ENCODE data around the gene C1orf141.
"Not testable (repeated sequence)": the region's sequence is repeated elsewhere in the genome, so short reads cannot be mapped to it uniquely, and the experiment has no call there.

The C1orf141 gene

GRCh38 chr1:67097305-67097704 lies 37.5 kb downstream of the C1orf141 start:
- Histone ChIP-seq H3K9me3 (ENCODE audit: control insufficient read depth, low read length) (no peaks in the 10 kb centered on the region), H3K27ac (ENCODE audit: insufficient read depth, low read depth, low read length, poor library complexity, severe bottlenecking) (peak overlapping the region; percentile 76), H3K27me3 (ENCODE audit: control insufficient read depth, insufficient read depth, low read length, poor library complexity, severe bottlenecking) (no peaks in the 10 kb centered on the region), H3K36me3 (ENCODE audit: control insufficient read depth, insufficient read depth, low read length) (no peaks in the 10 kb centered on the region), H3K4me3 (ENCODE audit: insufficient read depth, low read depth, low read length) (no peak overlapping the region), H3K4me1 (ENCODE audit: control insufficient read depth, insufficient read depth, low read length) (peaks cover 15% of the 10 kb centered on the region)

DNA sequence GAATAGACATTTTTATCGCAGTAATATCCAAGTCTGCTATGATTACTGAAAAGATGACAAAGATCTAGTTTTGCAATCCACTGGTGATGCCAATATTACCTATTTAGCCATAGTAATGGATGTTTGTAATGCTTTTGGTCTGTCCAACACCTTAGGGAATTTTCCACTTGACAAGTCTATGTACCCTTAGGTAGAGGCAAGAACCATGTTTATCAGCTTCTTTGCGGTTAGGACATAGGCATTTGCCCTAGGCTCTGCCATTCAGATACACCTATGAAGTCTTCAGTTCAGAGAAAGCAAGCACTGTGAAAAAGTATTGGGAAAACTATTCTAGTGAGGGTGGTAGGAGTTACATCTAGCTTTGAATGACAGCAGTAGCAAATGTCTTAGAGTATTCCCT lies 40.6 kb downstream of the C1orf141 start:
- Histone ChIP-seq H3K4me3 (ENCODE audit: insufficient read depth, low read depth, low read length) (no peak overlapping the region), H3K27ac (ENCODE audit: insufficient read depth, low read depth, low read length, poor library complexity, severe bottlenecking) (no peak overlapping the region), H3K4me1 (ENCODE audit: control insufficient read depth, insufficient read depth, low read length) (peaks cover 11% of the 10 kb centered on the region), H3K27me3 (ENCODE audit: control insufficient read depth, insufficient read depth, low read length, poor library complexity, severe bottlenecking) (no peaks in the 10 kb centered on the region), H3K36me3 (ENCODE audit: control insufficient read depth, insufficient read depth, low read length) (no peaks in the 10 kb centered on the region), H3K9me3 (ENCODE audit: control insufficient read depth, low read length) (no peaks in the 10 kb centered on the region)
- WGBS, 2 experiments: 95% methylated on average over 1 to 2 of the region's 2 CpGs

DNA sequence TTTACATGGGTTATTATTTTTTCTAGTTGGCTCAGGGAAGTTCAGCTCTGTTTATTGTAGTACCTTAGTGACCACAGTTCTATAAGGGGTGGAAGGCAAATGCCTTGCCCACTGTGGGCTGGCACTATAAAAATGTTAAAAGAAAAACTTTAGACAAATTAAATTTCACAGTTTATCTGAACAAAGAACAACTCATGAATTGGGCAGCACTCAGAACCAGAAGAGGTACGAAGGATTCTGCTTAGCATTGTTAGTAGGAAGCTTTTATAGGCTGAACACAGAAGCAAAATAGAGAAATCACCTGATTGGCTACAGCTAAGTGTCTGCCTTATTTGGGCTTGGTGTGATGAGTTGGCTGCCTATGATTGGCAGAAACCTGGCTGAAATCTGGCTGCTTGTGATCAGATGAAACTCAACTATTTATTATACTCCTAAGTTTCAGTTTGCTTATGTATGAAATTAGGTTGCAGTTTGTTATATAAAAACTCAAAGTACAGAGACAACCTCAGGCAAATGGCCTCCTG lies 45.0 kb downstream of the C1orf141 start:
- Histone ChIP-seq H3K27ac (ENCODE audit: insufficient read depth, low read depth, low read length, poor library complexity, severe bottlenecking) (no peak overlapping the region), H3K36me3 (ENCODE audit: control insufficient read depth, insufficient read depth, low read length) (no peaks in the 10 kb centered on the region), H3K4me1 (ENCODE audit: control insufficient read depth, insufficient read depth, low read length) (no peaks in the 10 kb centered on the region), H3K4me3 (ENCODE audit: insufficient read depth, low read depth, low read length) (no peak overlapping the region), H3K27me3 (ENCODE audit: control insufficient read depth, insufficient read depth, low read length, poor library complexity, severe bottlenecking) (no peaks in the 10 kb centered on the region), H3K9me3 (ENCODE audit: control insufficient read depth, low read length) (no peaks in the 10 kb centered on the region)
- 92 to 100% methylated on average over 1 of the region's 1 CpG for WGBS, 2 experiments

DNA sequence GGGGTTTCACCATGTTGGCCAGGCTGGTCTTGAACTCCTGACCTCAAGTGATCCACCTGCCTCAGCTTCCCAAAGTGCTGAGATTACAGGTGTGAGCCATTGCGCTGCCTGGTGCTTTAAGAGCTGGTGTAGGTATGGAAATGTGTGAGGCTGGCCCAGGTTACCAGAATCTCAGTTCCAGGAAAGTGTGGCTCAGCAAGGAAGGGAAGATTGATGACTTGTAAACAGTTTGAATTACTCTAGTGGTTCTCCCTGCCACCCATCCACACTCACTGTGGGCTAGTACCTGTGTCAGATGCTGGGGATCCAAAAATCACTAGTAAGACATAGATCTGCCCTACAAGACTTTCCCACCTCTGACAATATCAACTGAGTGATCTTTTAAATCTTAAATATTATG lies 46.3 kb downstream of the C1orf141 start:
- no peak overlapping the region for H3K4me3 ChIP-seq (ENCODE audit: insufficient read depth, low read depth, low read length)
- H3K9me3 ChIP-seq (ENCODE audit: control insufficient read depth, low read length): no peaks in the 10 kb centered on the region
- WGBS, 2 experiments: 91 to 92% methylated on average over 1 of the region's 1 CpG
- no peak overlapping the region for H3K27ac ChIP-seq (ENCODE audit: insufficient read depth, low read depth, low read length, poor library complexity, severe bottlenecking)
- no peaks in the 10 kb centered on the region for H3K4me1 ChIP-seq (ENCODE audit: control insufficient read depth, insufficient read depth, low read length)
- H3K27me3 ChIP-seq (ENCODE audit: control insufficient read depth, insufficient read depth, low read length, poor library complexity, severe bottlenecking): no peaks in the 10 kb centered on the region
- no peaks in the 10 kb centered on the region for H3K36me3 ChIP-seq (ENCODE audit: control insufficient read depth, insufficient read depth, low read length)

- Histone ChIP-seq H3K9me3 (ENCODE audit: control insufficient read depth, low read length) (no peaks in the 10 kb centered on the region), H3K36me3 (ENCODE audit: control insufficient read depth, insufficient read depth, low read length) (no peaks in the 10 kb centered on the region), H3K4me1 (ENCODE audit: control insufficient read depth, insufficient read depth, low read length) (no peaks in the 10 kb centered on the region), H3K27me3 (ENCODE audit: control insufficient read depth, insufficient read depth, low read length, poor library complexity, severe bottlenecking) (no peaks in the 10 kb centered on the region), H3K4me3 (ENCODE audit: insufficient read depth, low read depth, low read length) (no peak overlapping the region), H3K27ac (ENCODE audit: insufficient read depth, low read depth, low read length, poor library complexity, severe bottlenecking) (no peak overlapping the region)
- WGBS, 2 experiments: 49 to 50% methylated on average over 2 of the region's 2 CpGs
Measured at GRCh38 chr1:67085326-67085725, 49.4 kb downstream of the C1orf141 start.

DNA sequence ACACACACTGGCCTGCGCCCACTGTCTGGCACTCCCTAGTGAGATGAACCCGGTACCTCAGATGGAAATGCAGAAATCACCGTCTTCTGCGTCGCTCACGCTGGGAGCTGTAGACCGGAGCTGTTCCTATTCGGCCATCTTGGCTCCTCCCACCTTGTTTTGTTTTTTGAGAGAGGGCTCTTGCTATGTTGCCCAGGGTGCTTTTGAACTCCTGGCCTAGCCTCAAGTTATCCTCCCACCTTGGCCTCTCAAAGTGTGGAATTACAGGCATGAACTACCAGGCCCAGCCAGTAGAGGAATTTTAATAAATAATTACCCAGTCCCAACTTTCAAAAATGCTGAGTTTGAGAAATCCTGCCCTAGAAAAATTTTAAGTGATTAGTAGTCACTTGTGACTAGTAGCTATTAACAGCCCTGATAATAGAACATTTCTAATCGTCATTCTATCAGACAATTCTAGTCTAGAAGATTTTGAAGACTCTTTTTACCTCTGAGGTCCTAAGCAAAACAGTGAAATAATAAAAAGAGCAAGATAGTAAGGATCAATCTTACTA lies 49.9 kb downstream of the C1orf141 start:
- H3K27ac ChIP-seq (ENCODE audit: insufficient read depth, low read depth, low read length, poor library complexity, severe bottlenecking): no peak overlapping the region
- no peaks in the 10 kb centered on the region for H3K36me3 ChIP-seq (ENCODE audit: control insufficient read depth, insufficient read depth, low read length)
- H3K4me3 ChIP-seq (ENCODE audit: insufficient read depth, low read depth, low read length): no peak overlapping the region
- no peaks in the 10 kb centered on the region for H3K9me3 ChIP-seq (ENCODE audit: control insufficient read depth, low read length)
- no peaks in the 10 kb centered on the region for H3K4me1 ChIP-seq (ENCODE audit: control insufficient read depth, insufficient read depth, low read length)
- H3K27me3 ChIP-seq (ENCODE audit: control insufficient read depth, insufficient read depth, low read length, poor library complexity, severe bottlenecking): no peaks in the 10 kb centered on the region
- WGBS, 2 experiments: 86 to 94% methylated on average over 7 of the region's 9 CpGs

GRCh38 chr1:67078291-67078690 lies 56.5 kb downstream of the C1orf141 start:
- WGBS, 2 experiments: 92 to 93% methylated on average over 3 of the region's 3 CpGs
- H3K36me3 ChIP-seq (ENCODE audit: control insufficient read depth, insufficient read depth, low read length): no peaks in the 10 kb centered on the region

GRCh38 chr1:67077593-67077992 lies 57.2 kb downstream of the C1orf141 start:
- Histone ChIP-seq H3K4me1 (ENCODE audit: control insufficient read depth, insufficient read depth, low read length) (no peaks in the 10 kb centered on the region), H3K4me3 (ENCODE audit: insufficient read depth, low read depth, low read length) (no peak overlapping the region)
- WGBS, 2 experiments: 89 to 94% methylated on average over 1 of the region's 1 CpG

More at GRCh38 chr1:67078291-67078690, 56.5 kb downstream of the C1orf141 start:
- no peaks in the 10 kb centered on the region for H3K4me1 ChIP-seq (ENCODE audit: control insufficient read depth, insufficient read depth, low read length)
- no peaks in the 10 kb centered on the region for H3K27me3 ChIP-seq (ENCODE audit: control insufficient read depth, insufficient read depth, low read length, poor library complexity, severe bottlenecking)
- H3K4me3 ChIP-seq (ENCODE audit: insufficient read depth, low read depth, low read length): no peak overlapping the region
- no peak overlapping the region for H3K27ac ChIP-seq (ENCODE audit: insufficient read depth, low read depth, low read length, poor library complexity, severe bottlenecking)
- H3K9me3 ChIP-seq (ENCODE audit: control insufficient read depth, low read length): peaks cover 2% of the 10 kb centered on the region

GRCh38 chr1:67072749-67073148 lies 62.0 kb downstream of the C1orf141 start:
- Histone ChIP-seq H3K27me3 (ENCODE audit: control insufficient read depth, insufficient read depth, low read length, poor library complexity, severe bottlenecking) (no peaks in the 10 kb centered on the region), H3K27ac (ENCODE audit: insufficient read depth, low read depth, low read length, poor library complexity, severe bottlenecking) (no peak overlapping the region), H3K4me3 (ENCODE audit: insufficient read depth, low read depth, low read length) (no peak overlapping the region), H3K36me3 (ENCODE audit: control insufficient read depth, insufficient read depth, low read length) (no peaks in the 10 kb centered on the region), H3K4me1 (ENCODE audit: control insufficient read depth, insufficient read depth, low read length) (no peaks in the 10 kb centered on the region), H3K9me3 (ENCODE audit: control insufficient read depth, low read length) (peaks cover 2% of the 10 kb centered on the region)
- 71 to 94% methylated on average over 1 of the region's 1 CpG for WGBS, 2 experiments

More at GRCh38 chr1:67077593-67077992, 57.2 kb downstream of the C1orf141 start:
- Histone ChIP-seq H3K36me3 (ENCODE audit: control insufficient read depth, insufficient read depth, low read length) (no peaks in the 10 kb centered on the region), H3K27me3 (ENCODE audit: control insufficient read depth, insufficient read depth, low read length, poor library complexity, severe bottlenecking) (no peaks in the 10 kb centered on the region), H3K27ac (ENCODE audit: insufficient read depth, low read depth, low read length, poor library complexity, severe bottlenecking) (no peak overlapping the region), H3K9me3 (ENCODE audit: control insufficient read depth, low read length) (peaks cover 2% of the 10 kb centered on the region)

- not testable (repeated sequence) for H3K36me3 ChIP-seq (ENCODE audit: control insufficient read depth, insufficient read depth, low read length); H3K9me3 ChIP-seq (ENCODE audit: control insufficient read depth, low read length); H3K4me3 ChIP-seq (ENCODE audit: insufficient read depth, low read depth, low read length); H3K27me3 ChIP-seq (ENCODE audit: control insufficient read depth, insufficient read depth, low read length, poor library complexity, severe bottlenecking); H3K4me1 ChIP-seq (ENCODE audit: control insufficient read depth, insufficient read depth, low read length); H3K27ac ChIP-seq (ENCODE audit: insufficient read depth, low read depth, low read length, poor library complexity, severe bottlenecking)
- 62 to 65% methylated on average over 3 of the region's 3 CpGs for WGBS, 2 experiments
Measured at GRCh38 chr1:67067655-67068054, 67.1 kb downstream of the C1orf141 start.

DNA sequence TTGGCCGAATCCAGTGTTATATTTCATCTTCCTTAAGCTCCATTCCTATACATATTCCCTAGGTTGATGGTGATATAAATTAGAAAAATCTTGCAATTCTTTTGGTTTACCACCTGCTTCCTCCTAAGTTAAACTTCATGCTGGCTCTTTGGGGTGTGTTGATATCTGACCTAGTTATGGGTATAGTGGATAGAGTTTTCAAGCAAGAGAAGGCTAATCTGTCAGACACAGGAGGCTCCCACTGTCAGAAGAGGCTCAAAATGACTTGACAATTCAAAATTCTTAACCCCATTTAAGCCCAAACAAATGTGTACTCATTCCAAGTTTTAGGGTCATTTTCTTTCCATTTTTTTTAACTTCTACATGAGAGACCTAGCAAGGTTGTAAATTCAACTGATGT lies 72.4 kb downstream of the C1orf141 start:
- Histone ChIP-seq H3K4me1 (ENCODE audit: control insufficient read depth, insufficient read depth, low read length) (peaks cover 4% of the 10 kb centered on the region), H3K9me3 (ENCODE audit: control insufficient read depth, low read length) (peaks cover 3% of the 10 kb centered on the region), H3K36me3 (ENCODE audit: control insufficient read depth, insufficient read depth, low read length) (no peaks in the 10 kb centered on the region), H3K27me3 (ENCODE audit: control insufficient read depth, insufficient read depth, low read length, poor library complexity, severe bottlenecking) (no peaks in the 10 kb centered on the region), H3K4me3 (ENCODE audit: insufficient read depth, low read depth, low read length) (no peak overlapping the region), H3K27ac (ENCODE audit: insufficient read depth, low read depth, low read length, poor library complexity, severe bottlenecking) (no peak overlapping the region)
- WGBS, 2 experiments: 50 to 100% methylated on average over 1 of the region's 1 CpG
